ENCODE results near the gene DAND5.

- peak; percentile 35 for TF ChIP-seq CTCF (IDR thresholded peaks at IDR 0.05; ENCODE audit: borderline replicate concordance, extremely low read depth, low read length, poor library complexity, severe bottlenecking)
- TF ChIP-seq EZH2 (IDR thresholded peaks at IDR 0.05; ENCODE audit: borderline replicate concordance, low read depth, low read length, severe bottlenecking): no peak
These were observed 30.4 kb upstream of the DAND5 start for GRCh38 chr19:12938779-12939601.

Data from DND-41 (cell line).